HepG2 (cell line): ENCODE data around the gene RTCA. TPM values are rescaled to one million over a fixed set of nuclear protein-coding genes. Genes with fewer than 3 reads are reported as not detected.

ENCODE experiments used
- ATAC-seq: fragments of 200-7000 bp; cut with Tn5 transposase; 3 replicates; pipeline ENCODE4 v1.9.1; 2020; ENCODE audit warnings: mild to moderate bottlenecking, moderate library complexity
- BruUV-seq: library from RNA; stranded (reverse); fragments of 400-500 nt; replicated peaks from 2 replicates; lab custom pipeline; 2021; lab: Mats Ljungman, UMichigan
- CTCF ChIA-PET: fragments of 300-600 bp; formaldehyde crosslinking; extraction: SDS; loops from one replicate; lab custom pipeline; 2021; ENCODE audit warnings: low total read pairs, inconsistent platforms, low intra/inter-chr PET ratio; lab: Yijun Ruan, JAX
- POLR2A ChIA-PET: fragments of 350-600 bp; sonication (Branson Sonifier 250); formaldehyde crosslinking; loops from one replicate; lab custom pipeline; 2020; ENCODE audit warnings: antibody characterized with exemption, inconsistent platforms; lab: Yijun Ruan, JAX
- DNase-seq: peaks from one replicate; pipeline ENCODE4 v3.0.0-alpha.2; 2015; ENCODE audit warnings: low spot score
- FAIRE-seq: peaks from 3 replicates; lab custom pipeline; 2011; peaks lifted over from hg19 to GRCh38; lab: Jason Lieb, UNC
- H2AFZ ChIP-seq: one replicate; pipeline ENCODE4 v1.6.1; 2011; ENCODE audit warnings: low read length, inconsistent platforms
- H3K27ac ChIP-seq: fragments of 300-600 bp; 3 replicates; pipeline ENCODE4 v1.8.0; 2011; ENCODE audit warnings: mixed run types, mild to moderate bottlenecking, mixed read lengths, low read length, inconsistent platforms; ENCODE audit not compliant: insufficient read depth; ENCODE audit errors: extremely low read length
- H3K27me3 ChIP-seq, 2 experiments: fragments of 200-600 bp in 1 of 2; 2 replicates in 1 of 2; 3 replicates in 1 of 2; pipeline versions ENCODE4 v1.6.0 to v1.8.0; 2011; ENCODE audit warnings: low read length in 2 of 2, mild to moderate bottlenecking in 2 of 2, moderate library complexity in 2 of 2, inconsistent platforms in 1 of 2; ENCODE audit not compliant: insufficient read depth in 2 of 2, control insufficient read depth in 1 of 2
- H3K36me3 ChIP-seq, 2 experiments: fragments of 200-600 bp in 1 of 2; replicated peaks in 1 of 2; 2 replicates in 1 of 2; 3 replicates in 1 of 2; pipeline versions ENCODE4 v1.5.1 to v1.8.0; 2011; ENCODE audit warnings: low read length in 2 of 2, inconsistent platforms in 1 of 2; ENCODE audit not compliant: insufficient read depth in 2 of 2, control insufficient read depth in 1 of 2
- H3K4me1 ChIP-seq: 2 replicates; pipeline ENCODE4 v1.5.1; 2012; ENCODE audit warnings: low read length, inconsistent platforms; ENCODE audit not compliant: insufficient read depth
- H3K4me2 ChIP-seq: 2 replicates; pipeline ENCODE4 v1.6.0; 2011; ENCODE audit warnings: low read depth, low read length, inconsistent platforms
- H3K4me3 ChIP-seq, 3 experiments: fragments of 200-600 bp in 1 of 3; sonication (generic), shearing (Covaris generic) in 1 of 3; replicated peaks in 1 of 3; 2 replicates each; pipeline ENCODE4 v1.5.1; 2011 to 2016; ENCODE audit warnings: low read length in 3 of 3, inconsistent platforms in 2 of 3, low read depth in 2 of 3, mild to moderate bottlenecking in 2 of 3, control low read depth in 1 of 3, mixed read lengths in 1 of 3; ENCODE audit not compliant: insufficient read depth in 1 of 3
- H3K79me2 ChIP-seq: one replicate; pipeline ENCODE4 v1.6.1; 2011; ENCODE audit warnings: low read length, inconsistent platforms; ENCODE audit not compliant: insufficient read depth
- H3K9ac ChIP-seq: 2 replicates; pipeline ENCODE4 v1.6.0; 2011; ENCODE audit warnings: mild to moderate bottlenecking, low read depth, low read length, inconsistent platforms; ENCODE audit not compliant: insufficient read depth
- H3K9me3 ChIP-seq: 2 replicates; pipeline ENCODE4 v1.5.1; 2012; ENCODE audit warnings: mild to moderate bottlenecking, low read length
- H4K20me1 ChIP-seq: 2 replicates; pipeline ENCODE4 v1.6.0; 2011; ENCODE audit warnings: inconsistent platforms, mild to moderate bottlenecking, low read length, moderate library complexity; ENCODE audit not compliant: insufficient read depth
- EP300 ChIP-seq, 3 experiments: sonication (generic) in 1 of 3; formaldehyde crosslinking in 1 of 3; IDR thresholded peaks; 2 replicates each; pipeline versions ENCODE4 v1.5.1 to v1.6.1; 2011 to 2020; ENCODE audit warnings: low read depth in 2 of 3, low read length in 2 of 3, borderline replicate concordance in 1 of 3, improper control_type of control experiment in 1 of 3, mild to moderate bottlenecking in 1 of 3, missing genetic modification reagents in 1 of 3, moderate library complexity in 1 of 3
- ERF ChIP-seq: IDR thresholded peaks from 2 replicates; pipeline ENCODE4 v1.6.1; 2018; ENCODE audit warnings: missing biosample characterization, missing genetic modification reagents
- FOXP1 ChIP-seq, 2 experiments: fragments of 450-650 bp in 1 of 2; IDR thresholded peaks; 2 replicates each; pipeline ENCODE4 v1.6.1; 2017 to 2018; ENCODE audit warnings: antibody characterized with exemption in 1 of 2
- GLI4 ChIP-seq: sonication (generic); formaldehyde crosslinking; IDR thresholded peaks from 2 replicates; pipeline ENCODE4 v1.5.1; 2020; ENCODE audit warnings: missing genetic modification reagents, mild to moderate bottlenecking, moderate library complexity, borderline replicate concordance
- HOXA3 ChIP-seq: sonication (generic); formaldehyde crosslinking; IDR thresholded peaks from 2 replicates; pipeline ENCODE4 v1.5.0; 2020; ENCODE audit warnings: missing genetic modification reagents
- HOXD1 ChIP-seq: sonication (generic); formaldehyde crosslinking; IDR thresholded peaks from 2 replicates; pipeline ENCODE4 v1.5.0; 2020; ENCODE audit warnings: missing genetic modification reagents
- KDM2A ChIP-seq: sonication (generic); formaldehyde crosslinking; IDR thresholded peaks from 2 replicates; pipeline ENCODE4 v1.4.0; 2020; ENCODE audit warnings: low read depth, missing genetic modification reagents, borderline replicate concordance
- SOX13 ChIP-seq, 3 experiments: fragments of 450-650 bp in 1 of 3; sonication (generic) in 1 of 3; formaldehyde crosslinking in 1 of 3; IDR thresholded peaks in 2 of 3; conservative IDR thresholded peaks in 1 of 3; 2 replicates each; pipeline versions ENCODE4 v1.5.0 to v1.6.1; 2016 to 2020; ENCODE audit warnings: antibody characterized with exemption in 1 of 3, mild to moderate bottlenecking in 1 of 3, missing compliant biosample characterization in 1 of 3, missing genetic modification reagents in 1 of 3, moderate library complexity in 1 of 3
- WGBS: methylation state at CpG from one replicate; pipeline ENCODE4 v1.1.6; 2017; ENCODE audit warnings: low lambda C conversion rate; 5-methylcytosine and 5-hydroxymethylcytosine counted together
- in situ Hi-C: cut with HindIII; loops from 2 replicates; pipeline ENCODE4 v1.10.0; 2017; ENCODE audit warnings: low pct_unique_long_range_greater_than_20kb; ENCODE audit not compliant: extremely low pct_ligation_motif_present
- intact Hi-C: fragments of 100-400 bp; cut with micrococcal nuclease; formaldehyde crosslinking; loops from one replicate; pipeline ENCODE4 v1.10.0; 2022; ENCODE audit not compliant: unreplicated experiment
- polyA plus RNA-seq, 8 experiments: library from polyadenylated mRNA; depleted of rRNA in 3 of 8; stranded (reverse) in 7 of 8; unstranded in 1 of 8; fragments of >200 nt; fragmentation: Illumina TruSeq in 4 of 8; extraction: Trizol in 4 of 8; gene quantifications; 2 replicates each; pipeline versions ENCODE4 v1.2.1 to v1.2.3, GENCODE V29; 2011 to 2016; ENCODE audit warnings: low read depth in 4 of 8, missing spikeins in 1 of 8, mixed read lengths in 1 of 8; ENCODE audit not compliant: insufficient read depth in 1 of 8
- total RNA-seq, 5 experiments: library from RNA; depleted of rRNA; stranded (reverse); fragments of >200 nt; fragmentation: Illumina TruSeq; extraction: Trizol; gene quantifications; 2 replicates each; pipeline ENCODE4 v1.2.3, GENCODE V29; 2016; ENCODE audit warnings: low read depth in 1 of 5
- TF ChIP-seq, protein P1 (sequence below): sonication (generic); formaldehyde crosslinking; IDR thresholded peaks from 2 replicates; pipeline ENCODE4 v1.4.0; 2020; ENCODE audit warnings: missing genetic modification reagents
- TF ChIP-seq, protein P2 (sequence below): sonication (generic); formaldehyde crosslinking; IDR thresholded peaks from 2 replicates; pipeline ENCODE4 v1.4.0; 2020; ENCODE audit warnings: mild to moderate bottlenecking, low read depth, missing genetic modification reagents

RTCA gene
- total and polyA plus RNA-seq, 2 of the 13 experiments (the other 11 are each of a cell fraction or from before 2014, with no cell fraction given): 22.7 to 31.0 TPM

DNA sequence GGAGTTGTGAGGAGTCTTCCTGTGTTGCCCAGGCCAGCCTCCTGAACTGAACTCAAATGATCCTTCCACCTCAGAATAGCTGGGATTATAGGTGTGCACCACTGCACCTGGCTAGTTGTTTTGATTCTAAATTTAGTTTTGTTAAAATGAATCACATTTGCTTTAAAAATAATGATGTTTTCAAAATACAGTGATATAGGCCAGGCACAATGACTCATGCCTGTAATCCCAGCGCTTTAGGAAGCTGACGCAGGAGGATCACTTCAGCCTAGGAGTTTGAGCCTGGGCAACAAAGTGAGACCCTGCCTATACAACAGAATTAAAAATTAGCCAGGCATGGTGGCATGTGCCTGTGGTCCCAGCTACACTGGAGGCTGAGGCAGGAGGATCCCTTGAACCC lies 24.3 kb downstream of the RTCA start:
- FAIRE-seq (no peak), ATAC-seq (no peak), DNase-seq (no peak)
- Histone ChIP-seq H3K36me3 (peaks cover 4 to 41% of the 10 kb centered on the region in 2 experiments; a peak in 4 of 5 replicates), H3K9ac (no peak overlapping the region), H3K27me3 (no peaks in the 10 kb centered on the region), H3K4me3 (no peak overlapping the region), H4K20me1 (no peaks in the 10 kb centered on the region), H3K4me1 (no peaks in the 10 kb centered on the region), H3K27ac (no peak overlapping the region), H3K4me2 (no peak overlapping the region), H3K79me2 (no peaks in the 10 kb centered on the region), H2AFZ (no peak overlapping the region), H3K9me3 (no peaks in the 10 kb centered on the region)
- no TSS peak for BruUV-seq
- in situ Hi-C loops: no loop called here
- 96% methylated on average over 2 of the region's 2 CpGs for WGBS
- intact Hi-C loops: no loop called here
- POLR2A ChIA-PET: no interaction called here
- TF ChIP-seq, protein P1, sequence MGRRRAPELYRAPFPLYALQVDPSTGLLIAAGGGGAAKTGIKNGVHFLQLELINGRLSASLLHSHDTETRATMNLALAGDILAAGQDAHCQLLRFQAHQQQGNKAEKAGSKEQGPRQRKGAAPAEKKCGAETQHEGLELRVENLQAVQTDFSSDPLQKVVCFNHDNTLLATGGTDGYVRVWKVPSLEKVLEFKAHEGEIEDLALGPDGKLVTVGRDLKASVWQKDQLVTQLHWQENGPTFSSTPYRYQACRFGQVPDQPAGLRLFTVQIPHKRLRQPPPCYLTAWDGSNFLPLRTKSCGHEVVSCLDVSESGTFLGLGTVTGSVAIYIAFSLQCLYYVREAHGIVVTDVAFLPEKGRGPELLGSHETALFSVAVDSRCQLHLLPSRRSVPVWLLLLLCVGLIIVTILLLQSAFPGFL (CRISPR knock-in tag): no peak
- TF ChIP-seq HOXD1 (CRISPR knock-in tag) (no peak), EP300 (IDR thresholded peaks at IDR 0.05; ENCODE audit: low read depth in 2 of 2, low read length in 2 of 2) (no peak), EP300 (CRISPR knock-in tag; IDR thresholded peaks at IDR 0.05; ENCODE audit: borderline replicate concordance) (no peak), ERF (CRISPR knock-in tag) (no peak), FOXP1 (IDR thresholded peaks at IDR 0.05) (no peak), FOXP1 (CRISPR knock-in tag; IDR thresholded peaks at IDR 0.05) (no peak), GLI4 (no peak)
- CTCF ChIA-PET: no interaction called here

DNA sequence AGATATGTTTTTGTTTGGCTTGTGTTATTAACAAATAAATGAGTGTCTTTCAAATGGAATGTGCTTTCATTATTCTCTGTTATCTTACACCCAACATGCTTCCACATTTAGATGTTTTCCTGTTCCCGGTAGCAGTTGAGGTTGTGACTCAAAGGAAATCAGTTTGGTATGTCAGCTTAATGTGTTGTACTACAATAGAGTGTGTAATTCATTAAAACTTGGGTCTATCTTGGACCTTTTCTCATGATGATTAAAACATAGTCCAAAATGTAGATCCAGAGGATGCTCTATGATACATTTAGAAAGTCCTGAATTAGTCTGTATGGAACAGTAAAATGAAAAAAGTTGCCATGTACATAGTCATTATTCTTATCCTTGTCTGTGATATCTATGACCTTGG lies 26.7 kb downstream of the RTCA start:
- Histone ChIP-seq H3K9me3 (no peaks in the 10 kb centered on the region), H3K27ac (no peak overlapping the region), H3K4me1 (no peaks in the 10 kb centered on the region), H3K4me2 (no peak overlapping the region), H3K79me2 (no peaks in the 10 kb centered on the region), H2AFZ (no peak overlapping the region), H3K36me3 (peaks cover 0 to 26% of the 10 kb centered on the region in 2 experiments; a peak in 3 of 5 replicates), H3K27me3 (no peaks in the 10 kb centered on the region), H4K20me1 (no peaks in the 10 kb centered on the region), H3K4me3 (no peak overlapping the region)
- POLR2A ChIA-PET: no interaction called here
- CTCF ChIA-PET: no interaction called here
- WGBS: 100% methylated on average over 1 of the region's 1 CpG
- in situ Hi-C loops (no loop called here), intact Hi-C loops (no loop called here)
- ATAC-seq (no peak), FAIRE-seq (no peak), DNase-seq (no peak)
- BruUV-seq: no TSS peak
- TF ChIP-seq SOX13 (IDR thresholded peaks at IDR 0.05): no peak
- TF ChIP-seq SOX13 (CRISPR knock-in tag; conservative IDR thresholded peaks at IDR 0.05 in 1 of 2, IDR thresholded peaks at IDR 0.05 in 1 of 2): no peak
- TF ChIP-seq KDM2A (CRISPR knock-in tag): no peak
- TF ChIP-seq, protein P2, sequence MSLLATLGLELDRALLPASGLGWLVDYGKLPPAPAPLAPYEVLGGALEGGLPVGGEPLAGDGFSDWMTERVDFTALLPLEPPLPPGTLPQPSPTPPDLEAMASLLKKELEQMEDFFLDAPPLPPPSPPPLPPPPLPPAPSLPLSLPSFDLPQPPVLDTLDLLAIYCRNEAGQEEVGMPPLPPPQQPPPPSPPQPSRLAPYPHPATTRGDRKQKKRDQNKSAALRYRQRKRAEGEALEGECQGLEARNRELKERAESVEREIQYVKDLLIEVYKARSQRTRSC (CRISPR knock-in tag): no peak
- TF ChIP-seq HOXA3: no peak
- TF ChIP-seq, all 625 proteins: peak for 0
- no peak overlapping the region for H3K9ac ChIP-seq
